ENCODE measurements around the gene CBLB.

The CBLB gene

DNA sequence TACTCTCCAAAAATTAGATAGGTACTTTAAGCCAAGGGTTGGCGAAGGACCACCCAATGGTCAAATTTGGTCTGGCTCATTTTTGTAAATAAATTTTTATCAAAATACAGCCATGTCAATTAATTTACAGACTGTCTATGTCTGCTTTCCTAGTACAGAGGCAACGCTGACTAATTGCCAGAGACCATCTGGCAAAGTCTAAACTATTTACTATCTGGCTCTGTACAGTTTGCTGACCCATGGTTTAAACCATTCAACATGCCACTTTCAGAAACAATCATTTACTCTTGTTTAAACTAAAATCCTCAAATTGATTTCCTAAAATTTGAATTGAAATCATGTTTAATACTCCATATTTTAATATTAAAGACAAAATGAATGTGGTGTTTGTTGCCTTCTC lies 25.9 kb downstream of the CBLB start:
- ATAC-seq (ENCODE audit: low read depth) = no peak
- Histone ChIP-seq H3K4me3 (ENCODE audit: severe bottlenecking) (no peak overlapping the region), H3K4me1 (ENCODE audit: insufficient read depth, poor library complexity, severe bottlenecking) (peaks cover 6% of the 10 kb centered on the region), H3K27me3 (ENCODE audit: insufficient read depth, poor library complexity, severe bottlenecking) (no peaks in the 10 kb centered on the region), H3K27ac (ENCODE audit: poor library complexity, severe bottlenecking) (no peak overlapping the region), H3K36me3 (ENCODE audit: low read depth) (no peaks in the 10 kb centered on the region; the same call in none of the 2 replicates), H3K9me3 (ENCODE audit: severe bottlenecking) (no peaks in the 10 kb centered on the region)
- no peak for DNase-seq (ENCODE audit: low spot score)
- TF ChIP-seq, protein P1, sequence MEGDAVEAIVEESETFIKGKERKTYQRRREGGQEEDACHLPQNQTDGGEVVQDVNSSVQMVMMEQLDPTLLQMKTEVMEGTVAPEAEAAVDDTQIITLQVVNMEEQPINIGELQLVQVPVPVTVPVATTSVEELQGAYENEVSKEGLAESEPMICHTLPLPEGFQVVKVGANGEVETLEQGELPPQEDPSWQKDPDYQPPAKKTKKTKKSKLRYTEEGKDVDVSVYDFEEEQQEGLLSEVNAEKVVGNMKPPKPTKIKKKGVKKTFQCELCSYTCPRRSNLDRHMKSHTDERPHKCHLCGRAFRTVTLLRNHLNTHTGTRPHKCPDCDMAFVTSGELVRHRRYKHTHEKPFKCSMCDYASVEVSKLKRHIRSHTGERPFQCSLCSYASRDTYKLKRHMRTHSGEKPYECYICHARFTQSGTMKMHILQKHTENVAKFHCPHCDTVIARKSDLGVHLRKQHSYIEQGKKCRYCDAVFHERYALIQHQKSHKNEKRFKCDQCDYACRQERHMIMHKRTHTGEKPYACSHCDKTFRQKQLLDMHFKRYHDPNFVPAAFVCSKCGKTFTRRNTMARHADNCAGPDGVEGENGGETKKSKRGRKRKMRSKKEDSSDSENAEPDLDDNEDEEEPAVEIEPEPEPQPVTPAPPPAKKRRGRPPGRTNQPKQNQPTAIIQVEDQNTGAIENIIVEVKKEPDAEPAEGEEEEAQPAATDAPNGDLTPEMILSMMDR (IDR thresholded peaks at IDR 0.05; ENCODE audit: poor library complexity, severe bottlenecking) = no peak

DNA sequence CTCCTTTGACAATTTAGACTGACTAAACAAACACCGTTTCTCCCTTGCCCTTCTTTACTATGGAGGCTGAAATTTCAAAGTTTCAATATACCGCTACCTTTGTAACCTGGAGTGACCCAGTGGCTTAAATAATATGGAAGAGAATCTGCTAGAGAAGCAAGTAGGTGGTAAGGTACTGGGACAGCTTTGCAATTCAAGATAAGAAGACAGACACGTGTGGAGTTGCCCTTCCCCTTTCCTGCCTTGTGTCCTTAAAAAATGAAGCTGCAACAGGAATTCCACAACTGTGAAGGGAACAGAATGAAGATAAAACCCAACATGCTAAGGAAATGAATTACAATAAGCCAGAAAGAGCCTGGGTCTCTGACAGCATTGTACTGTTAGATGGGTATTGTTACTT lies 26.4 kb downstream of the CBLB start:
- no peak for ATAC-seq (ENCODE audit: low read depth)
- no peak for DNase-seq (ENCODE audit: low spot score)
- Histone ChIP-seq H3K36me3 (ENCODE audit: low read depth) (no peaks in the 10 kb centered on the region; the same call in none of the 2 replicates), H3K27ac (ENCODE audit: poor library complexity, severe bottlenecking) (no peak overlapping the region), H3K9me3 (ENCODE audit: severe bottlenecking) (no peaks in the 10 kb centered on the region), H3K27me3 (ENCODE audit: insufficient read depth, poor library complexity, severe bottlenecking) (no peaks in the 10 kb centered on the region), H3K4me3 (ENCODE audit: severe bottlenecking) (no peak overlapping the region), H3K4me1 (ENCODE audit: insufficient read depth, poor library complexity, severe bottlenecking) (peaks cover 6% of the 10 kb centered on the region)
- TF ChIP-seq, protein P1 (IDR thresholded peaks at IDR 0.05; ENCODE audit: poor library complexity, severe bottlenecking) = no peak

DNA sequence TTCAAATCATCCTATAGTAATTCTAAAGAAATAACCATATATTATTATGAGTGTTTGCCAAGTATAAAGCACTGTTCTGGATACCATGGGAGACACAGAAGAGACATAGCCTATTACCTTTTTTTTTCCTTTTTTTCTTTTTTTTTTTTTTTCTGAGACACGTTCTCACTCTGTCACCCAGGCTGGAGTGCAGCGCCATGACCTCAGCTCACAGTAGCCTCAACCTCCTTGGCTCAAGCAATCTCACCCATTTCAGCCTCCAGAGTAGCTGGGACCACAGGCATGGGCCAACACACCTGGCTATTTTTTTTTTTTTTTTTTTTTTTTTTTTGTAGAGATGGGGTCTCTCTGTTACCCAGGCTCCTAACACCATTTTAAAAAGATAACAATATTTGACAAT lies 30.9 kb downstream of the CBLB start:
- TF ChIP-seq, protein P1 (IDR thresholded peaks at IDR 0.05; ENCODE audit: poor library complexity, severe bottlenecking) = no peak
- Histone ChIP-seq H3K36me3 (ENCODE audit: low read depth) (peaks cover 4% of the 10 kb centered on the region), H3K4me3 (ENCODE audit: severe bottlenecking) (no peak overlapping the region), H3K4me1 (ENCODE audit: insufficient read depth, poor library complexity, severe bottlenecking) (no peaks in the 10 kb centered on the region), H3K27ac (ENCODE audit: poor library complexity, severe bottlenecking) (no peak overlapping the region), H3K27me3 (ENCODE audit: insufficient read depth, poor library complexity, severe bottlenecking) (no peaks in the 10 kb centered on the region), H3K9me3 (ENCODE audit: severe bottlenecking) (no peaks in the 10 kb centered on the region)
- no peak for DNase-seq (ENCODE audit: low spot score)
- no peak for ATAC-seq (ENCODE audit: low read depth)

DNA sequence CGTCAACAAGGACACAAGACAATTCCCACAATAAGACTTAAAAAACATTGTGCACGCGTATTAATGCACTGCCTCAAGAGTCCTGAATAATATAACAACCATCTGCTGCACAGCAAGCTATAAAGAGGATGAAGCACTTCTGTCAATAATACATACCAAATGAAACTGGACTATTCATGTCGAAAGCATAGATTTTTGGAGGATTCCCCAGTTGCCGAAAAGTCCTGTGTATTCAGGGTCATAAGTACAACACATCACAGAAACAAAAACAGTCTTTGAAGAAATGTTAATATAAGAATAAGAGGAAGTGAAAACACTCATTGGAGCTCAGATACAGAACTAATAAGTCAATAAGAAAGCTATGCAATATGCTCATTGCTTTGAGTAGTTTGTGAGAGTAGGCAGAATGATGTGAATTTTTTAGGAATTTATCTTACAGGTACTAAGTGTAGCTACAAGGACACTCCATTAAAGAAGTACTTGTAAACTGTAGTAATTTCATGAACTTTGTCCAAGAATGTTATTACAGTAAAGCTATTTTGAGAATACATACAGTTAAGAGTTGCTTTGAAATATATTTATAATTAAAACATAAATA lies 31.6 kb downstream of the CBLB start:
- DNase-seq (ENCODE audit: low spot score) (no peak), ATAC-seq (ENCODE audit: low read depth) (no peak)
- Histone ChIP-seq H3K4me1 (ENCODE audit: insufficient read depth, poor library complexity, severe bottlenecking) (no peaks in the 10 kb centered on the region), H3K9me3 (ENCODE audit: severe bottlenecking) (no peaks in the 10 kb centered on the region), H3K4me3 (ENCODE audit: severe bottlenecking) (no peak overlapping the region), H3K27ac (ENCODE audit: poor library complexity, severe bottlenecking) (no peak overlapping the region), H3K27me3 (ENCODE audit: insufficient read depth, poor library complexity, severe bottlenecking) (no peaks in the 10 kb centered on the region), H3K36me3 (ENCODE audit: low read depth) (peaks cover 4% of the 10 kb centered on the region; the same call in 1 of the 2 replicates)
- TF ChIP-seq, protein P1 (IDR thresholded peaks at IDR 0.05; ENCODE audit: poor library complexity, severe bottlenecking) = no peak

DNA sequence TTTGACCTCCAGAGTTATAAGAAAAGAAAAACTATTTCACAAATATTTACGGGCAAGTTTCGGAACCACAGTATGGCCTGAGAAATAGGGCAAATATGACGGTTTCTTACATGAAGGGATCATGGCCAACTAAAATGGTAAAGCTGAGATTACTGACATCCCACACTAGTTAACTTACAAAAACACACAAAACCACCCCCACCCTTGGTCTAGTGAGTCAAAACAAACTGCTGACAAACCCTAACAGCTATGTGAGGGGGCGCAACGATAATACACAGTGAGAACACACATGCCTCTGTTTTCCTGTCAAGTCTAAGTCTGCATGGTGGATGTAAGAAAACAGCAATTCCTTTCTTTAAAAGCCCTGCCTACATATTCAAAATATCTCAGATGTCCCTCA lies 32.3 kb downstream of the CBLB start:
- H3K4me3 ChIP-seq (ENCODE audit: severe bottlenecking) = no peak overlapping the region
- H3K27ac ChIP-seq (ENCODE audit: poor library complexity, severe bottlenecking) = no peak overlapping the region
- H3K4me1 ChIP-seq (ENCODE audit: insufficient read depth, poor library complexity, severe bottlenecking) = no peaks in the 10 kb centered on the region
- ATAC-seq (ENCODE audit: low read depth) (no peak), DNase-seq (ENCODE audit: low spot score) (no peak)
- TF ChIP-seq, protein P1 (IDR thresholded peaks at IDR 0.05; ENCODE audit: poor library complexity, severe bottlenecking) = no peak
- H3K9me3 ChIP-seq (ENCODE audit: severe bottlenecking) = no peaks in the 10 kb centered on the region
- no peaks in the 10 kb centered on the region for H3K27me3 ChIP-seq (ENCODE audit: insufficient read depth, poor library complexity, severe bottlenecking)
- peaks cover 4% of the 10 kb centered on the region; the same call in 1 of the 2 replicates for H3K36me3 ChIP-seq (ENCODE audit: low read depth)

Data from RWPE2 (cell line).